CD4-positive, alpha-beta T cell treated with Interleukin-17A for 4 hours (primary cell): ENCODE results near the gene NR5A1.

Experiments used
- DNase-seq: peaks from one replicate; pipeline ENCODE4 v3.0.0-alpha.2; 2020; ENCODE audit warnings: mixed read lengths

NR5A1 gene

GRCh38 chr9:124439086-124439485 is 68.1 kb downstream of the NR5A1 start:
- DNase-seq: no peak

GRCh38 chr9:124438091-124438490 is 69.1 kb downstream of the NR5A1 start:
- no peak for DNase-seq

DNA sequence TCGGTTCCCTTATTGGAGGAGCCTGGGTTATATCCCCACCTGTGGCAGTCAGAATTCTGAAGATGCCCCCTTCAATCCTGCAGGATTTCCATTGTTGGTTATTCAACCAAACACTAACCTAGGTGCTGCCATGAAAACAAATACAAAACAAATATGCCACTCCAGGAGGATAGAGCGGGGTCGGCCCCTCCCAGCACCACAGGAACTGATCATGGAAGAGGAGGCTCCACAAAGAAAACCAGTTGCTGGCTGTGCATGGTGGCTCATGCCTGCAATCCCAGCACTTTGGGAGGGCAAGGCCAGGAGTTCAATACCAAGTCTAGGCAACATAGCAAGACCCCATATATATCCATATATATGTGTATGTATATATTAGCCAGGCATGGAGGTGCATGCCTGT is 70.1 kb downstream of the NR5A1 start:
- no peak for DNase-seq

- DNase-seq: no peak
These were observed 70.9 kb downstream of the NR5A1 start for GRCh38 chr9:124436320-124436719.
